NCI-H2227 treated with DMSO at 0.1 percent for 48 hours (cell line): ENCODE data around the gene MPV17L.
"Not testable (repeated sequence)": the region's sequence is repeated elsewhere in the genome, so short reads cannot be mapped to it uniquely, and the experiment has no call there.

Experiments
- DNase-seq: peaks from one replicate; lab custom pipeline; 2025; lab: John Stamatoyannopoulos, UW

Gene MPV17L

GRCh38 chr16:15452246-15452855 is 56.8 kb downstream of the MPV17L start:
- no peak for DNase-seq

- DNase-seq, result not testable (repeated sequence)
These were observed 57.7 kb downstream of the MPV17L start for GRCh38 chr16:15453296-15453695.

GRCh38 chr16:15454933-15455332 is 59.4 kb downstream of the MPV17L start:
- DNase-seq, result not testable (repeated sequence)

GRCh38 chr16:15457400-15457799 is 61.8 kb downstream of the MPV17L start:
- no peak for DNase-seq

GRCh38 chr16:15457958-15458357 is 62.4 kb downstream of the MPV17L start:
- no peak for DNase-seq

GRCh38 chr16:15459791-15460190 is 64.2 kb downstream of the MPV17L start:
- no peak for DNase-seq

- DNase-seq, result no peak
These were observed 65.0 kb downstream of the MPV17L start for GRCh38 chr16:15460601-15461000.

- no peak for DNase-seq
These were observed 65.8 kb downstream of the MPV17L start for GRCh38 chr16:15461376-15461775.
